ENCODE measurements around the gene CAPN14.

The CAPN14 gene

GRCh38 chr2:31234683-31235503 is 17.6 kb upstream of the CAPN14 start:
- H3K36me3 ChIP-seq = peaks cover 0 to 21% (median 0%) of the 10 kb centered on the region in 11 experiments; a peak in 5 of 22 replicates
- no peak for TF ChIP-seq Cebpa-rat (IDR thresholded peaks at IDR 0.05)

GRCh38 chr2:31233741-31234682 is 16.7 kb upstream of the CAPN14 start, which contains the start of gene EHD3:
Gene EHD3, plus strand, starts transcription at chr2:31234152. Its CDS starts 470 bp downstream, at chr2:31234622.
- Histone ChIP-seq H3K9ac (peak within 1 kb of the TSS; percentile 66 to 82 (median 79)), H3K27ac (peak within 1 kb of the TSS; percentile 31 to 79 (median 71); a peak in 20 of 22 replicates), H3K36me3 (peaks cover 0 to 12% (median 0%) of the 10 kb centered on the region in 11 experiments; a peak in 5 of 22 replicates), H3K27me3 (no peaks in the 10 kb centered on the region), H3K4me3 (peak within 1 kb of the TSS; percentile 63 to 80 (median 72)), H3K4me1 (peaks cover 34 to 53% (median 44%) of the 10 kb centered on the region in 10 experiments), H3K4me2 (peak within 1 kb of the TSS; percentile 89 to 99 (median 96)), H4K20me1 (peaks cover 0 to 21% (median 0%) of the 10 kb centered on the region in 11 experiments; a peak in 3 of 22 replicates), H3K9me3 (replicated peaks in 1 of 11) (no peaks in the 10 kb centered on the region)
- TF ChIP-seq Cebpa-rat (IDR thresholded peaks at IDR 0.05) = no peak

More at GRCh38 chr2:31234683-31235503, 17.6 kb upstream of the CAPN14 start:
- peak overlapping the region; percentile 63 to 80 (median 72) for H3K4me3 ChIP-seq
- no peaks in the 10 kb centered on the region for H3K9me3 ChIP-seq (replicated peaks in 1 of 11)
- peak overlapping the region; percentile 89 to 99 (median 96) for H3K4me2 ChIP-seq
- H4K20me1 ChIP-seq = peaks cover 0 to 29% (median 0%) of the 10 kb centered on the region in 11 experiments; a peak in 4 of 22 replicates
- peak overlapping the region; percentile 31 to 79 (median 71); a peak in 19 of 22 replicates for H3K27ac ChIP-seq
- H3K9ac ChIP-seq = peak overlapping the region; percentile 66 to 82 (median 79)
- peaks cover 42 to 62% (median 49%) of the 10 kb centered on the region in 10 experiments for H3K4me1 ChIP-seq
- no peaks in the 10 kb centered on the region for H3K27me3 ChIP-seq

GRCh38 chr2:31233231-31233630 is 15.9 kb upstream of the CAPN14 start:
- no peaks in the 10 kb centered on the region for H3K9me3 ChIP-seq (replicated peaks in 1 of 11)
- peak overlapping the region; percentile 63 to 80 (median 72); a peak in 18 of 20 replicates for H3K4me3 ChIP-seq
- no peak for TF ChIP-seq Cebpa-rat (IDR thresholded peaks at IDR 0.05)
- H4K20me1 ChIP-seq = peaks cover 0 to 13% (median 0%) of the 10 kb centered on the region in 11 experiments; a peak in 2 of 22 replicates
- peak overlapping the region in 10 of 11 experiments; percentile 66 to 82 (median 76); a peak in 12 of 22 replicates for H3K9ac ChIP-seq
- H3K27ac ChIP-seq = peak overlapping the region in 10 of 11 experiments; percentile 39 to 79 (median 72); a peak in 15 of 22 replicates
- H3K4me1 ChIP-seq = peaks cover 34 to 50% (median 44%) of the 10 kb centered on the region in 10 experiments
- peak overlapping the region; percentile 89 to 99 (median 96) for H3K4me2 ChIP-seq
- H3K36me3 ChIP-seq = peaks cover 0 to 4% (median 0%) of the 10 kb centered on the region in 11 experiments; a peak in 1 of 22 replicates
- no peaks in the 10 kb centered on the region for H3K27me3 ChIP-seq

GRCh38 chr2:31232586-31232985 is 15.3 kb upstream of the CAPN14 start:
- Histone ChIP-seq H3K4me2 (peak overlapping the region; percentile 89 to 99 (median 96); a peak in 18 of 22 replicates), H3K27ac (no peak overlapping the region), H3K4me1 (peaks cover 34 to 57% (median 50%) of the 10 kb centered on the region in 10 experiments), H4K20me1 (peaks cover 0 to 13% (median 0%) of the 10 kb centered on the region in 11 experiments; a peak in 2 of 22 replicates), H3K4me3 (no peak overlapping the region; a peak in 1 of 20 replicates), H3K27me3 (no peaks in the 10 kb centered on the region), H3K9ac (no peak overlapping the region), H3K9me3 (replicated peaks in 1 of 11) (no peaks in the 10 kb centered on the region), H3K36me3 (no peaks in the 10 kb centered on the region; a peak in 1 of 22 replicates)
- no peak for TF ChIP-seq Cebpa-rat (IDR thresholded peaks at IDR 0.05)

- H3K4me3 ChIP-seq = no peak overlapping the region
- H3K9ac ChIP-seq = no peak overlapping the region
- peaks cover 32 to 63% (median 56%) of the 10 kb centered on the region in 10 experiments for H3K4me1 ChIP-seq
- no peak overlapping the region for H3K4me2 ChIP-seq
- no peaks in the 10 kb centered on the region for H3K36me3 ChIP-seq
- H3K27me3 ChIP-seq = no peaks in the 10 kb centered on the region
- no peaks in the 10 kb centered on the region for H3K9me3 ChIP-seq (replicated peaks in 1 of 11)
- TF ChIP-seq Cebpa-rat (IDR thresholded peaks at IDR 0.05) = no peak
- H3K27ac ChIP-seq = no peak overlapping the region
- H4K20me1 ChIP-seq = peaks cover 0 to 13% (median 0%) of the 10 kb centered on the region in 11 experiments; a peak in 2 of 22 replicates
Observed at GRCh38 chr2:31231571-31232302, 14.4 kb upstream of the CAPN14 start.

GRCh38 chr2:31230751-31231150 is 13.4 kb upstream of the CAPN14 start:
- Histone ChIP-seq H3K4me3 (no peak overlapping the region), H3K4me1 (peaks cover 27 to 63% (median 54%) of the 10 kb centered on the region in 10 experiments), H3K9me3 (replicated peaks in 1 of 11) (no peaks in the 10 kb centered on the region), H3K27me3 (no peaks in the 10 kb centered on the region), H3K27ac (no peak overlapping the region), H3K36me3 (no peaks in the 10 kb centered on the region), H3K4me2 (no peak overlapping the region), H4K20me1 (peaks cover 0 to 6% (median 0%) of the 10 kb centered on the region in 11 experiments; a peak in 1 of 22 replicates), H3K9ac (no peak overlapping the region)
- no peak for TF ChIP-seq Cebpa-rat (IDR thresholded peaks at IDR 0.05)

GRCh38 chr2:31228717-31229116 is 11.4 kb upstream of the CAPN14 start:
- no peak for TF ChIP-seq Cebpa-rat (IDR thresholded peaks at IDR 0.05)
- no peaks in the 10 kb centered on the region for H4K20me1 ChIP-seq
- no peaks in the 10 kb centered on the region for H3K27me3 ChIP-seq
- H3K27ac ChIP-seq = no peak overlapping the region
- H3K9ac ChIP-seq = no peak overlapping the region
- H3K36me3 ChIP-seq = no peaks in the 10 kb centered on the region
- H3K4me3 ChIP-seq = no peak overlapping the region
- H3K4me1 ChIP-seq = peaks cover 17 to 51% (median 45%) of the 10 kb centered on the region in 10 experiments
- H3K9me3 ChIP-seq (replicated peaks in 1 of 11) = no peaks in the 10 kb centered on the region
- H3K4me2 ChIP-seq = no peak overlapping the region; a peak in 1 of 22 replicates

GRCh38 chr2:31227711-31228125 is 10.4 kb upstream of the CAPN14 start:
- peak overlapping the region in 9 of 11 experiments; percentile 29 to 77 (median 69); a peak in 17 of 22 replicates for H3K4me2 ChIP-seq
- H4K20me1 ChIP-seq = no peaks in the 10 kb centered on the region
- peak overlapping the region in 2 of 11 experiments; percentile 20 to 34; a peak in 2 of 22 replicates for H3K9ac ChIP-seq
- H3K27ac ChIP-seq = peak overlapping the region in 5 of 11 experiments; percentile 11 to 43 (median 40); a peak in 8 of 22 replicates
- peaks cover 17 to 51% (median 45%) of the 10 kb centered on the region in 10 experiments for H3K4me1 ChIP-seq
- H3K27me3 ChIP-seq = no peaks in the 10 kb centered on the region
- no peaks in the 10 kb centered on the region for H3K9me3 ChIP-seq (replicated peaks in 1 of 11)
- no peak for TF ChIP-seq Cebpa-rat (IDR thresholded peaks at IDR 0.05)
- no peak overlapping the region for H3K4me3 ChIP-seq
- H3K36me3 ChIP-seq = no peaks in the 10 kb centered on the region

Data from BLaER1 treated with 17β-estradiol and CSF1 and Interleukin-3, amounts not matched to agents 10 nM and 100 nM (cell line).